Caki2 (cell line): ENCODE measurements around the gene ZNF213. TPM values are rescaled to one million over a fixed set of nuclear protein-coding genes. Genes with fewer than 3 reads are reported as not detected.
A peak's percentile ranks its signal among the peaks of the same experiment; 100 is the strongest.

Experiments used
- DNase-seq: peaks from one replicate; pipeline ENCODE4 v3.0.0-alpha.2; 2015; ENCODE audit warnings: low read depth
- in situ Hi-C: cut with HindIII; loops from 2 replicates; pipeline ENCODE4 v1.10.0; 2016; ENCODE audit warnings: low sequenced_read_pairs, low pct_unique_long_range_greater_than_20kb, mixed read lengths
- total RNA-seq: library from RNA; depleted of rRNA; stranded (reverse); fragments of >200 nt; shearing (Covaris generic); gene quantifications from 2 replicates; pipeline ENCODE4 v1.2.3, GENCODE V29; 2014; ENCODE audit warnings: low replicate concordance

The ZNF213 gene
- total RNA-seq, 1 experiment from 2014 or later, result 2.6 TPM

- in situ Hi-C loops, result no loop called here
These were observed 8.9 kb downstream of the ZNF213 start for GRCh38 chr16:3143598-3144320.

GRCh38 chr16:3144321-3144983, 9.6 kb downstream of the ZNF213 start:
- in situ Hi-C loops, result no loop called here
- no peak for DNase-seq

More at GRCh38 chr16:3143598-3144320, 8.9 kb downstream of the ZNF213 start:
- no peak for DNase-seq

GRCh38 chr16:3145151-3145550, 10.3 kb downstream of the ZNF213 start:
- in situ Hi-C loops, result no loop called here
- no peak for DNase-seq

GRCh38 chr16:3145660-3146059, 10.8 kb downstream of the ZNF213 start:
- in situ Hi-C loops, result no loop called here
- DNase-seq, result no peak

- in situ Hi-C loops, result no loop called here
- DNase-seq, result no peak
These were observed 12.4 kb downstream of the ZNF213 start for GRCh38 chr16:3147046-3147756.

GRCh38 chr16:3147757-3148104, 12.9 kb downstream of the ZNF213 start:
- DNase-seq, result no peak
- in situ Hi-C loops, result no loop called here

- in situ Hi-C loops, result no loop called here
- DNase-seq, result no peak
These were observed 13.7 kb downstream of the ZNF213 start for GRCh38 chr16:3148256-3149192.

GRCh38 chr16:3149193-3149530, 14.3 kb downstream of the ZNF213 start:
- no peak for DNase-seq

GRCh38 chr16:3149630-3150345, 15.0 kb downstream of the ZNF213 start:
- in situ Hi-C loops, result no loop called here

More at GRCh38 chr16:3149193-3149530, 14.3 kb downstream of the ZNF213 start:
- in situ Hi-C loops, result no loop called here

GRCh38 chr16:3150346-3151218, 15.8 kb downstream of the ZNF213 start:
- in situ Hi-C loops, result no loop called here
- DNase-seq, result peak; percentile 99

More at GRCh38 chr16:3149630-3150345, 15.0 kb downstream of the ZNF213 start:
- DNase-seq, result peak; percentile 80

- in situ Hi-C loops, result no loop called here
- no peak for DNase-seq
These were observed 17.1 kb downstream of the ZNF213 start for GRCh38 chr16:3152027-3152276.

GRCh38 chr16:3152277-3152990, 17.6 kb downstream of the ZNF213 start:
- in situ Hi-C loops, result no loop called here
- DNase-seq, result peak; percentile 97

GRCh38 chr16:3152991-3153368, 18.2 kb downstream of the ZNF213 start:
- DNase-seq, result no peak
- in situ Hi-C loops, result no loop called here

- in situ Hi-C loops, result no loop called here
- no peak for DNase-seq
These were observed 20.4 kb downstream of the ZNF213 start for GRCh38 chr16:3155181-3155580.

GRCh38 chr16:3155972-3156371, 21.1 kb downstream of the ZNF213 start:
- DNase-seq, result no peak
- in situ Hi-C loops, result no loop called here

GRCh38 chr16:3157229-3158025, 22.6 kb downstream of the ZNF213 start:
- peak; percentile 98 for DNase-seq
- in situ Hi-C loops, result no loop called here
